ENCODE data around the gene MFSD12.
A peak's percentile ranks its signal among the peaks of the same experiment; 100 is the strongest.
"Not testable (repeated sequence)": the region's sequence is repeated elsewhere in the genome, so short reads cannot be mapped to it uniquely, and the experiment has no call there.

The MFSD12 gene

DNA sequence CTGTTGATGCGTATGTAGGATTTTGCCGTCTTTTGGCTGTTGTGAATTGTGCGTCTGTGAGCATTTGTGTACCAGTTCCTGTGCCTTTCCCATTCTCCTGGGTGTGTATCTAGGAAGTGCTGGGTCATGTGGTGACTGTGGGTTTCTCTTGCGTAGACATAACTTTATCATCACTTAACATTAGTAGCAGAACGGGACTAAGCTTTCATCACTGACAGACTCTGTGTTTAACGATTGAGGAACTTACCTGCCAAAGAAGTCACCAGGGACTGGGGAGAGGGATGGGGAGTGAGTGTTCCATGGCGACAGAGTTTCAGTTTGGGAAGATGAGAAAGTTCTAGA, 36.3 kb downstream of the MFSD12 start:
- no peak for DNase-seq

DNA sequence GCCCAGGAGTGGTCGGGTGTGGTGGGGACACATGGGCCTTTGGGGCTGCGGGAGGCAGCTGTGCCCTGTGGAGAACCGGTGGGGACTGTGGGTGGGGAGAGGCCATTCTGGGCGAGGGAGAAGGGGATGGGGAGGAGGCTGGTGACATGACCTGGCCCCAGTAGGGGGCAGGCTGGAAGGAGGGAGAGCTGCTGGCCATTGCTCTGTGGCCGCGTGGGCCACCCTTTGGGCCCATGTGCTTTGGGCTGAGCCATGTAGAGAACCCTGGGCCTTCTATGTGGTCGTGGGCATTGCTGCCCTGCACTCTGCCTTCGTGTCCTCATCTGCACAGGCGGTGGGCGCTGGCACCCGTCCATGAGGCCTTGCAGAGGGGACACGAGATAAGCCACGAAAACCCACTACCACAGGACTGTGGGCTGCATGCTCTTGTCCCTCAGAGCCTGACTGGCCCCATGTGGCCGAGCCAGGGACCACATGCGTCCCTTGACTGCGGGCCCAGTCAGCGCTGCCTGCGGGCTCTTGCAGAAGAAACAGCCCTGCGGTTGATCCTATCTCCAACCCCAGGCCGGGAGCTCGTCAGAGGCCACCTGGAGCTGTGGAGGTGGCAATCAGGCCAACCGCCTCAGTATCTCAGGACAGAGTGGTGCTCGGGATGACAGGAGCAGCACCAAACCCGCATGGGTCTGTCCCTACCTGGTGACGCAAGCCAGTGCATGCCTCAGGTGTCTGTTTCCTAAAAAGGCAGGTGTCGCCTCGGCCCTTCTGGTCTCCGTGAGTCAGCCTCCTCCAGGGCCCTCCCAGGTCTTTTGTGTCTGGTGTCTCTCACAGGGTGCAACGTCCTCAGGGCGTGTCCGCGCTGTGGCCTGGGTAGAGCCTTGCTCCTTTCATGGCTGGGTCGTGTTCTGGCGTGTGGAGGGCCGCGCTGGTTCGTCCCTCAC, 37.0 kb downstream of the MFSD12 start:
- no peak for DNase-seq

DNA sequence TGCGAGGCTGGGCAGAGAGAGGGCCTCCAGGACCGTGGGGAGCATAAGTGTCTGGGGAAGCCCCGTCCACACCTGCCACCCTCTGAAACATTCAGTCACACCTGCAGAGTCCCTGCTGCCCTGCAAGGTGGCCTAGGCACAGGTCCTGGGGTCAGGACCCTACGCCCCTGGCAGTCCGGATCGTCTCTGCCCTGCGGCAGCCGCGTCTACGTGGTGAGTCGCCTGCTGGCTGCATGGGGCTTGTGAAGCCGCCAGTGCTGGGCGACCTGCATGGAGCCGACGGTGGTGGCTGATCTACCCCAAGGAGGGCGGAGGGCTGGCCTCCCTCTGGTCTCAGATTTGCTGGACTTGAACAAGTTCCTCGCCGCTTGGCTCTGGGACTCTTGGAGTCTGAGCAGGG, 38.3 kb downstream of the MFSD12 start:
- DNase-seq: no peak

DNA sequence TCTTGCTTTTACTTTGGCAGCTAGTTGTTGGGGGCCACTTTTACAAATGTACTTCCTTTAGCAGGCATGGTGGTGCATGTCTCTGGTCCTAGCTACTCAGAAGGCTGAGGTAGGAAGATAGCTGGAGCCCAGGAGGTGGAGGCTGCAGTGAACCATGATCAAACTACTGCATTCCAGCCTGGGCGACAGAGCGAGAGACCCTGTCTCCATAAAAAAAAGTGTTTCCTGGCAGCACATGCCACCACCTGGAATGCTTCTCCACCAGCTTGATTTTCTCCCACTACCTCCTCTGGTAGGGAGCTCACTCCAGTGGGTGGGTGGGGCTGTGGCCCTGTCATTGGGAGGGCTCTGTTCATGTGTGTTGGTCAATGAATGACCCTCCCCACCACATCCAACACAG, 38.7 kb downstream of the MFSD12 start:
- no peak for DNase-seq

DNA sequence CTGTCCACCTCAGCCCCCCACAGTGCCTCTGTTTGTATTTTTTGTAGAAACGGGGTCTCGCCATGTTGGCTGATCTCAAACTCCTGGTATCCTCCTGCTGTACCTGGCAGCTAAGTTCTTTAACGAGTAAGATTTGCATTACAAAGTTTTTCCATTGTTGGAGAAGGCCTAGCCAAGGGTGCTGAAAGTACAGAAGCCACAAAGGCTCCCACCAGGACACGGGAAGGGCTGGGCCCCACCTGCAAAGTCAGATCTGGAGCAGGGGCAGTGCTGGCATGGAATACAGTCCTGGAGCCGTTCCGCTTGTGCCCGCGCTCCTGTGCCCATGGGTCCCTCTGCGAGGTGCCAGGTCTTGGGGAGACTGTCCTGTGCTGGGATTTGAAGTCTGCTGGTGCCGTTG, 39.1 kb downstream of the MFSD12 start:
- DNase-seq: no peak

DNA sequence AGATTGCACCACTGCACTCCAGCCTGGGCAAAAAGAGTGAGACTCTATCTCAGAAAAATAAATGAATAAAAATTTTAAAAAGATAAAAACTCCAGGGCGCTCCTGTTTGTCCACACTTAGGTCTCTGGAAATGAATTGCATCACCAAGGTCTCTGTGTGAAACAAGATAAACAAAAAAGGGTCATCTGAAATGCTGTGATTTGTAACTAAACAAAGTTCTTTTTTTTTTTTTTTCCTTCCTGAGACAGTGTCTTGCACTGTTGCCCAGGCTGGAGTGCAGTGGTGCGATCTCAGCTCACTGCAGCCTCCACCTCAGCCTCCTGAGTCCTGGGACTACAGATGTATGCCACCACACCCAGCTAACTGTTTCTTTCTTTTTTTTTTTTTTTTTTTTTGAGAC, 39.7 kb downstream of the MFSD12 start:
- no peak for DNase-seq

DNA sequence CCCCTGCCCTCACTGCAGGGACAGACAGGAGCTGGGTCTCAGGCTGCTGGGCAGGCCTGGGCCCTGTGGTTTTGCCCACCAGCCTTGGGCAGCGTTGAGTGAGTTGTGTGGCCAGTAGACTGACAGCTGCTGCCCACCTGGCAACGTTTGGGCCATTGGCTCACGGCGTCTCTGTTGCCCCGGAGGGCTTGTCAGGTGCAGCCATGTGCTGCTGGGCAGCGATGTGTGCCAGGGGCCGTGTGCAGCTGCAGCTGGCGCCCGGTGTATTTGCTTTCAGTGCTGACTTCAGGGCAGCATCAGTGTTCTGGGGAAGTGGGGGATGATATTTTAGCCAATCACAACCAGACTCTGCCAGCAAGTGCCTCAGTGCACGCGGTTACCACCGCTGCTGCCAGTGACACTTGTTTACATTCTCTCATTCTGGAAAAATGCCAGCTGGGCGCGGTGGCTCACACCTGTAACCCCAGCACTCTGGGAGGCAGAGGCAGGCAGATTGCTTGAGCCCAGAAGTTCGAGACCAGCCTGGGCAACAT, 40.6 kb downstream of the MFSD12 start:
- DNase-seq: no peak

DNA sequence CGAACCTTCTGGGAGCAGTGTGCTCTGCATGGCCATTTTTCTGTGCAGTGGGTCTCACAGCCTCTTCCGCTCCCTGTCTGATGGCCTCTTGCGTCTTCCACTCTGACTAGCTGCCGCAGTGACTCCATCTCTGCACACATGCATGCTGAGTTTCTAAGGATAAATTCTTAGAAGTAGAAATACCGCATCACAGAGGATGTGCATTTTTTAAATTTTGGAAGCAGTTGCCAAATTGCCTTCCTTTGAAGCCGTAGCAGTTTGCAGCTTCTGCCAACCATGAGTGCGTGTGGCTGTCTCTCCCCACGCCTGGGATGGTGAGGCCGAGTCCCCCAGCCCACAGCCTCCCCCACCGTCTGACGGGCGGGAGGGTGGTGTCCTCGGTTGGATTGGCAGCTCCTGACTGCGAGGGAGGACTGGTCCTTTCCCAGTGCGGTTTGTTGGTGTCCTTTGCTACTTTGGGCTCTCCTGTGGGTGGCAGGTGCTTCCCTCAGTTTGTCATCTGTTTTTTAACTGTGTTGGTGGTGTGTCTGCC, 41.4 kb downstream of the MFSD12 start:
- DNase-seq: no peak

DNA sequence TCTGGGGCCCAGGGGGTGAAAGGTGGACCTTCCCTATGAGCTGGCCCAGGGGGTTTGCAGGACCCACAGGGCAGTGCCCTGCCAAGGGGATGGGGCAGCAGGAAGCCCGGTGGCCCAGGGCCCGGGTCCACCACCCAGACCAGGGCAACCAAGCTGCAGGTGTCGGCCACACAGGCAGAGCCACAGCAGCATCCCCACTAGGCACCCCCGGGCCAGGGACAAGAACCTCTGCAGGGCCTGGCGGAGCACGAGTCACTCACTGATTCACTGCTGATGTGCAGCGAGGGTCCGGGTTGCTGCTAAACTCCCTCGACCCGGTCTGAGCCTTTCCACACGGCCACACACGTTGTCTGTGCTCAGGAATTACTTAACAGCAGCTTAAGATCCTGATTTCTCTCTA, 42.5 kb downstream of the MFSD12 start:
- no peak for DNase-seq

DNA sequence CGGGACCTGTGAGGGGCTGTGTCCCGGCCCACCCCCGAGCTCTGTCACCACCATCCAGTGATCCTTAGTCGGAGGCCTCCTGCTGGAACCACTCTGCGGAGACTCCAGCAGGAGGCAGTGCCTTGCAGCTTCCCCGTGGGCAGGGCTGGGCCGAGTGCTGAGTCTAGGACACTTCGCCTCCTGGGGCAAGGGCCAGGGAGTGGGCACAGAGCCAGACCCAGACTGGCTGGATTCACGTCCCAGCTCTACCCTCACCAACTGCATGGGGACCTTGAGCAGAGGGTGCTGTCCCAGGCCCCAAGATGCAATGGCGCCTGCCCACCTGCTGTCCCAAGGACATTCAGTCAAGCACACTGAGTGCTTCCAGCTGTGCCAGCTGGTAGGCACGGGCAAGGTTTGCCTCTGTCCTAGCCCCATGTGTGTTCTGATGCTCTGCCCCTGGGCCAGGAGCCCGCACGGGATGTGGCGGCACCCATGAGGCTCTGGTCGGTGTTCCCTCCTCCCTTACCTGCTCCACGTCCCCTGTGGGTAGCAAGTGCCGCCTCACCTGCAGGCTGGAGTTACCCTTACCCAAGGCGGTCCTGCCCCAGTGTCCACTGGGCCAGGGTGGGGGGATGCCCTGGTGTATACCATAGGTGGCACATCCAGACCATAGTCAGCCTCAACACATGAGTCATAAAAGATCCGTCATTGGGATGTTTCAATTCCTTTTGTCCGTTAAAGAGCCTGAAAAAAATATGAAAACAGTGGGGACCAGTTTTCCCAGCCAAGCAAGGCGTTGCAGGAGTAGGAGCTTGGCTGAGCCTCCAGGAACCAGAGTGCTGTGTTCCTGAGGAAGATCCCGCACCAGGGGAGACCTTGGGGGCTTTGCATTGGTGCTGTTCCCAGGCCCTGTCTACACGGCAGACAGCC, 43.9 kb downstream of the MFSD12 start:
- DNase-seq: no peak

DNA sequence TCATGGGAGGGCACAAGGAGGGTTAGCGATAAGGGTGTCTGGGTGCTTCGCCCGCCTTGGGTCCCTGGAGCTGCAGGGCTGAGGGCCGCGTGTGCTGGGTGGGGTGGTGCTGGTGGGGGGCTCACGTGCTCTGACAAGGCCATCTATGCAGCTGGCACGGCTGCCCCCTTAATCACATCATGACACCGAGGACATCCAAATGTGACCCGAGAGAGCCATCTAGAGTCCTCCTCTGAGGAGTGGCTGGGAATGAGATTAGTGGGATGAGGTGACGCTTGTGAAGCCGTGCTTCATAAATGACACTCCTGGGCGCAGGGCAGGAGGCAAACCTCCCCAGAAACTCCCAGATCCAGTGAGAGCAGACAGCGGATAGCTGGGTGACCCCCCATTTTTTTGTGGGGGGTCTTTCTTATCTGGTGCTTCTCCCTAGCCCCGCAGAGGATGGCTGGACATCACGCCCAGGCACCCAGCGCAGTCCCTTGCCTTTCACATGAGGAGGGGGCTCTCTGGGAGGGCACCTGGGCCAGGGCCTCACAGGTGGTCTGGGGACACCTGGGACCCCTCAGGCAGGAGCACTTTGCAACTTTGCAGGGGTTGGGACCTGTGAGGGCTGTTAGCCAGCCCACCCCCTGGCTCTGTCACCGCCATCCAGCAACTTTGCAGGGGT, 44.7 kb downstream of the MFSD12 start:
- DNase-seq: no peak

DNA sequence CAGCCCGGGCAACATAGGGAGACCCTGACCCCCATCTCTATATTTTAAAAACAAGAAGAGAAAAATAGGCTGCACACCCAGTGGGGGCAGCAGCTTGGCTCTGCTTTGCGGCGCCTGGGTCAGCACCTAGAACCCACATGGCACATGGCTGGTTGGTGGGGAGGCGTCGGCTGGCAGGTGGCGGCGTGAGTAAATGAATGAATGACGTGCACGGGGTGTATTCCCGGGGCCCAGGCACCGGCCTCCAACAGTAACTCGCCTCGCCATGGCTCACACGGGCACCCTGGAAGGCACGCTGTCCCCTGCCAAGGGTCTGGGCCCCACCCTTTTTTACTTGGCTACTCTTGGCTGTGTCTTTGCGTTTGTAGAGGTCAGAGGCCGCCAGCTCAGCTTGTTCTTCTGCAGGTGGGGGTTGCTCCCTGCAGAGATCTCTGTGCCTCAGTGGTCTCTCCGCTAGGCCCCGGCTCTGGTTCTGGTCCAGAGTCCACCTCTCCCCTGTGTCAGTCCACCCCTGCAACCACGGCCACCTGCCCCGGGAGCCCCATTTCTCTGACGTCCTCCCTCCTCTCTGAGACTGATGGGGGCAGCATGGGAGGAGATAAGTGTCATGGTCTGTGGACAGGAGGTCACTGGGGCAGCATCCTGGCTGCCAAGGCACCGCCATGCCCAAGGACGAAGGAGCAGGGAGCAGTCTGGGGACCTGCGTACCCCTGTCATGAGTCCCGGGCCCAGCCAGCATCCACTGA, 45.7 kb downstream of the MFSD12 start:
- no peak for DNase-seq

DNA sequence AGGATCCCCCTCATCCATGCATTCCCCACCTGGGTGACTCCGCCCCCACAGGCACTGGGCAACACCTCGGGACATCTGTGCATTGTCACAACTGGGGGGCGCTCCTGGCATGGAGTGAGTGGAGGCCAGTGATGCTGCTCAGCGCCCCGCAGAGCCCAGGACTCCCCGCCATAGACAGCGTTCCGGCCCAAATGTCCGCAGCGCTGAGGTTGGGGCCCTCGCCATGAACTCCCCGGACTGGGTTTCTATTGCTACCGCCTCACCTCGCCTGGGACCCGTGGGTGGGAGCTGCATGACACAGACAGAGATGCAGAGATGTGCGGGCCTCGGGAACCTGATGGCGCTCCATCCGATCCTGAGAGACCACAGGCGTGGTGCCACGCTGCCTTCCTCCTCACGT, 46.7 kb downstream of the MFSD12 start:
- DNase-seq: no peak

DNA sequence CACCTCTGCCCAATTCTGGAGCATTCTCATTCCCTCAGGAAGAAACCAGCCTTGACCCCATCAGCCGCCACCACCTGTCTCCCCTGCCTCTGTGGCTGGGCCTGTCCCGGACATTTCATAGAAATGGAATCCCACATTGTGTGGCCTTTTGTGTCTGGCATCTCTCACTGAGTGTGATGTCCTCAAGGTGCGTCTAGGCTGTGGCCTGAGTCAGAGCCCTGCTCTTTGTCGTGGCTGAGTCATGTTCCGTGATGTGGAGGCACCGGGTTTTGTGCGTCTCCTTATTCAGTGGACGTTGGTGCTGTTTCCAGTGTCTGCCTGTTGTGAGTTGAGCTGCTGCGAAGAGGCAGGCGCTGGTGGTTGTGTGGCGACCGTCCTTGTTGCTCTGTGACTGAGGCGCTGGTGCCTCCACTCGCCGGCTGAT, 47.8 kb downstream of the MFSD12 start:
- peak; percentile 29 for DNase-seq

DNA sequence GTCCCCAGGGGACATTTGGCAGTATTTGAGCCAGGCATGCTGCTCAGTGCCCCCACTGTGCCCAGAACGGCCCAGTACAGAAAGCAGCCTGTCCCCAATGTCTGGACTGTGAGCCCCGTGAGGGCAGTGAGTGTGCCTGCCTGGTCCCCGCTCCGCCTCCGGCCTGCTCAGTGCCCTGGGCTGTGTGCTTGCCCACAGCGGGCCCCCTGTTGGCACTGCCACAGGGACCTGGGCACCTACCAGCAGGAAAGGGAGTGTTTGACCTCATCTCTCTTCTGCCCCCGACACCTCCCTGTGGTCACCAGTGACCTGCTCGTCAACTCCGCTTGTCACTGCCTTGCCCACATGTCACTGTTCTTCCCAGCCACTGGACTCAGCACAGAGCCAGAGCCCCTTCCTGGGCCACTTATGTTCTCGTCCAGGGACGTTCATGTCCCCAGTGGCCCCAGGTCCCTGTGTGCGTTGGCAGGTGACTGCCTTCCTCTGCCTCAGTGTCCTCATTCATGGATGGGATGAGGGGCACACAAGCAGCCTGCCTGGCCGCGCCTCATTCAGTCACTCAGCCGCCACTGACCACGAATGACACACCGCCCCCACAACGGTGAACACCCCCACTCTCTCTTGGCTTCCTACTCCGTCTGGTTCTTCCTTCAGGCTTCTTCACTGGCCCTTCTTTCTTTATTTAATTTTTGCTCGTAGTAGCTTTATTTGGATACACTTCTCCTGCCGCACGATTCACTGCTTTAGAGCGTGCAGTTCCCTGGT, 48.4 kb downstream of the MFSD12 start:
- DNase-seq: no peak

DNA sequence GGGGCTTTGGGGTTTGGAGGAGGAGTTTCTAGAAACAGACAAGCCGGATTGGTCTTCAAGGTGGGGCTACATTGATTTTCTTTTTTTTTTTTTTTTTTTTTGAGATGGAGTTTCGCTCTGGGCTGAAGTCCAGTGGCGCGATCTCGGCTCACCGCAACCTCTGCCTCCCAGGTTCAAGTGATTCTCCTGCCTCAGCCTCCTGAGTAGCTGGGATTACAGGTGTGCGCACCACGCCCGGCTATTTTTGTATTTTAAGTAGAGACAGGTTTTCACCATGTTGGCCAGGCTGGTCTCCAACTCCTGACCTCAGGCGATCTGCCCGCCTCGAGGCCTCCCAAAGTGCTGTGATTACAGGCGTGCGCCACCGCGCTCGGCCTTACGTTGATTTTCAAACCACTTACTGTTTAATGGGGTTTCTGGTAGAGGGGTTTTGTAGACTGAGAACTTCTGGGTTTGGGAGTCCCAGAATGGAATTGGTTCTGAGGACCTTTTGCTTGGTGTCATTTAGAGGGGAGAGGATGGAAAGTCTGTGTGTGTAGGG, 49.2 kb downstream of the MFSD12 start:
- DNase-seq: not testable (repeated sequence)

DNA sequence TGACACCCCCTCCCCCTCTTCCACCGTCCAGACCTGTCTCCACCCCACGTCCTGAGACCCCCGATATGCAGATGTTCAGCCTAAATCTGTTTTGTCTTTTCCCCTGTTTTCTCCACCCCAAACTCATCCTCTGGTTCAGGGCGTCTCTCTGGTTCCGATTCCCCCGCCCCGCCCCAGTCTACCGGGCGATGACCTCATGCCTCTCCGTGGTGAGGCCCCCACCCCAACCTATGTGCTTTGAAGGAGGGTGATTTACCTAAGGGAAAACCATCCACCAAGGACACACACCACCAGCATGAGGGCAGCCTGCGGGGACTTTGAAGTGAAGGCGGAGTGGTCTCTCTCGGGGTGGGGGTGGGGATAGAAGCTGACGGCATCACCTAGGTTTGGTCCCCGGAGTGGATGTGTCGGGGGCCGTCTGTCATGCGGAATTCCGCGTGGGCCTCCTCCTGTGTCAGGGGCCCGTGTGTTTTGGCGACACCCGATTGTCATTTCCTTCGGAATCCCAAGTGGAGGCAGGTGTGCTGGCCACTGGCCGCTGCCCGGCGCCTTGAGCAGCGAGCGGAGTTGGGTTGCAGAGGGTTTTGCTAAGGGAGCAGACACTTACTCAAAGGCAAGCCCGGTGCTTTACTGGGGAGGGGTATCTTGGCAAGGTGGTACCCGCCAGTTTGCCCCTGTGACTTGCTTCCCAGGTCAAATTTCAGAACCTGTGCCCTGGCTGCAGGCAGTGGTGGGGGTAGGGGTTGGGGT, 49.8 kb downstream of the MFSD12 start:
- DNase-seq: peak; percentile 20

DNA sequence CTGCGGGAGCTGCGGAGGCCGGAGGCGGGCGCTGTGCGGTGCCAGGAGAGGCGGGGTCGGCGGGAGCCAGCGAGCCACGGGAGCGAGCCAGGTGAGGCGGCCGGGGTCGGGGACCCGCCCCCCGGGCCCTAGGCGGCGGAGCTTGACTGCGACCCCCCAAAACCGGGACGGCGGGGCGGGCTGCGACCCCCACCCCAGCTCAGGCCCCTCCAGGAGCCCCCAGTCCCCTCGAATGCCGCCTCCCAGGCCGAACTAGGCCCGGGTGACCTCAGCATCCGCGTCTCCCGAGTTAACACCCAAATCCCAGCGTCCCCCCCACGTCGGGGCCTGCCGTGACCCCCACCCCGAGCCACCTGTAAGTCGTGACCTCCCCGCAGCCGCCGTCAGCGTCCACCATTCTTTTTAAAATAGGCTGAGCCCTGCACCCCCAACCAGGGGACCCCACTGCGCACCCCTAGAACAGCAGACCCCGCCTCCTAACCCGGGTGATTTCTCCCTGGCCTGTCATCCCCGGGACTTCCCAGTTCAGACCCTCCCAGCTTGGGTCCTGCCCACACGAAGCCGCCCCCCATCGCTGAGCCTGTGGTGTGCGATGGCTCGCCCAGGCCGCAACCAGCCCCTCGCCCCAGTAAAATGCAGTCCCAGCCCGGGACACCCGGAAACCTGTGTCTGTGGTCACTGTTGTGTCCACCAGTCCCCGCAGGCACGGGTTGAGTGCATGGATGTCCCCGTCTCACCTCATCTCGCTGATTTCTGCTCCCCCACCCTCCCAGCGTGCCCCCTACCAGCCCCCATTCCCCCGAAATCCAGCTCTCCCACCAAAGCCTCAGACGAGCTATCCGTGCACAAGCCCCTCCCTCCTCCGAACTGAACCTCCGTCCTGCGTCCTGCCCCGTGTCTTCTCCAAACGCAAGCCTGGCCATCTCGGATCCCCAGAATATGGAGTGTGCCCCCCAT, 50.7 kb downstream of the MFSD12 start:
- peak; percentile 23 for DNase-seq
